HepG2 (cell line): ENCODE data around the gene LAG3. TPM values are rescaled to one million over a fixed set of nuclear protein-coding genes. Genes with fewer than 3 reads are reported as not detected.

Experiments
- ATF1 ChIP-seq: IDR thresholded peaks from 2 replicates; pipeline ENCODE4 v1.6.1; 2016; ENCODE audit warnings: mild to moderate bottlenecking, control low read depth
- GLI4 ChIP-seq: sonication (generic); formaldehyde crosslinking; IDR thresholded peaks from 2 replicates; pipeline ENCODE4 v1.5.1; 2020; ENCODE audit warnings: missing genetic modification reagents, mild to moderate bottlenecking, moderate library complexity, borderline replicate concordance
- MED8 ChIP-seq: sonication (generic); formaldehyde crosslinking; IDR thresholded peaks from 2 replicates; pipeline ENCODE4 v1.8.1; 2023; ENCODE audit warnings: mild to moderate bottlenecking, missing genetic modification reagents; ENCODE audit not compliant: insufficient replicate concordance
- MEIS2 ChIP-seq: sonication (generic); formaldehyde crosslinking; IDR thresholded peaks from 2 replicates; pipeline ENCODE4 v1.9.0; 2021; ENCODE audit warnings: mild to moderate bottlenecking, missing genetic modification reagents
- NFE2L2 ChIP-seq: fragments of 150-350 bp; IDR thresholded peaks from 2 replicates; pipeline ENCODE4 v1.6.1; 2014; ENCODE audit warnings: low read length
- POGZ ChIP-seq: sonication (generic); formaldehyde crosslinking; IDR thresholded peaks from 2 replicates; pipeline ENCODE4 v1.4.0; 2020; ENCODE audit warnings: mild to moderate bottlenecking, missing genetic modification reagents
- RELA ChIP-seq: sonication (generic); formaldehyde crosslinking; IDR thresholded peaks from 2 replicates; pipeline ENCODE4 v1.4.0; 2020; ENCODE audit warnings: missing genetic modification reagents
- TRIM24 ChIP-seq: sonication (generic); formaldehyde crosslinking; IDR thresholded peaks from 2 replicates; pipeline ENCODE4 v1.8.0; 2022; ENCODE audit warnings: mild to moderate bottlenecking, missing genetic modification reagents
- U2AF2 ChIP-seq: fragments of 200-400 bp; formaldehyde crosslinking; IDR thresholded peaks from 2 replicates; pipeline ENCODE4 v1.6.1; 2017; ENCODE audit warnings: low read depth, mild to moderate bottlenecking, low read length
- ZNF121 ChIP-seq: sonication (generic); formaldehyde crosslinking; IDR thresholded peaks from 2 replicates; pipeline ENCODE4 v1.5.0; 2020; ENCODE audit warnings: mild to moderate bottlenecking, missing genetic modification reagents
- ZNF30 ChIP-seq: sonication (generic); formaldehyde crosslinking; IDR thresholded peaks from 2 replicates; pipeline ENCODE4 v1.5.0; 2020; ENCODE audit warnings: mild to moderate bottlenecking, missing genetic modification reagents
- ZNF350 ChIP-seq: sonication (generic); formaldehyde crosslinking; IDR thresholded peaks from 2 replicates; pipeline ENCODE4 v1.4.0; 2020; ENCODE audit warnings: mild to moderate bottlenecking, low read depth, missing genetic modification reagents, borderline replicate concordance
- ZNF589 ChIP-seq: sonication (generic); formaldehyde crosslinking; conservative IDR thresholded peaks from 2 replicates; pipeline ENCODE4 v1.8.0; 2022; ENCODE audit warnings: mild to moderate bottlenecking, moderate library complexity, missing genetic modification reagents
- ZNF644 ChIP-seq: IDR thresholded peaks from 2 replicates; pipeline ENCODE4 v1.6.1; 2016; ENCODE audit warnings: low read depth
- ZNF839 ChIP-seq: sonication (generic); formaldehyde crosslinking; IDR thresholded peaks from 2 replicates; pipeline ENCODE4 v1.4.0; 2020; ENCODE audit warnings: missing genetic modification reagents, mild to moderate bottlenecking, borderline replicate concordance
- polyA plus RNA-seq, 8 experiments: library from polyadenylated mRNA; depleted of rRNA in 3 of 8; stranded (reverse) in 7 of 8; unstranded in 1 of 8; fragments of >200 nt; fragmentation: Illumina TruSeq in 4 of 8; extraction: Trizol in 4 of 8; gene quantifications; 2 replicates each; pipeline versions ENCODE4 v1.2.1 to v1.2.3, GENCODE V29; 2011 to 2016; ENCODE audit warnings: low read depth in 4 of 8, missing spikeins in 1 of 8, mixed read lengths in 1 of 8; ENCODE audit not compliant: insufficient read depth in 1 of 8
- total RNA-seq, 5 experiments: library from RNA; depleted of rRNA; stranded (reverse); fragments of >200 nt; fragmentation: Illumina TruSeq; extraction: Trizol; gene quantifications; 2 replicates each; pipeline ENCODE4 v1.2.3, GENCODE V29; 2016; ENCODE audit warnings: low read depth in 1 of 5
- TF ChIP-seq, protein P1 (sequence below), 2 experiments: sonication (generic) in 1 of 2; formaldehyde crosslinking in 1 of 2; IDR thresholded peaks; 2 replicates each; pipeline versions ENCODE4 v1.4.0 to v1.6.1; 2016 to 2020; ENCODE audit warnings: borderline replicate concordance in 1 of 2, low read depth in 1 of 2, mild to moderate bottlenecking in 1 of 2, missing genetic modification reagents in 1 of 2
- TF ChIP-seq, protein P2 (sequence below): IDR thresholded peaks from 2 replicates; pipeline ENCODE4 v1.6.1; 2012; ENCODE audit warnings: inconsistent platforms
- TF ChIP-seq, protein P3 (sequence below): sonication (generic); formaldehyde crosslinking; IDR thresholded peaks from 2 replicates; pipeline ENCODE4 v1.5.0; 2020; ENCODE audit warnings: mild to moderate bottlenecking, missing genetic modification reagents
- TF ChIP-seq, protein P4 (sequence below): sonication (generic); formaldehyde crosslinking; IDR thresholded peaks from 2 replicates; pipeline ENCODE4 v1.4.0; 2020; ENCODE audit warnings: missing genetic modification reagents
- TF ChIP-seq, protein P5 (sequence below): sonication (generic); formaldehyde crosslinking; IDR thresholded peaks from 2 replicates; pipeline ENCODE4 v1.5.0; 2020; ENCODE audit warnings: missing genetic modification reagents
- TF ChIP-seq, protein P6 (sequence below): sonication (generic); formaldehyde crosslinking; IDR thresholded peaks from 2 replicates; pipeline ENCODE4 v1.4.0; 2020; ENCODE audit warnings: missing genetic modification reagents, borderline replicate concordance

Gene LAG3
- total and polyA plus RNA-seq, 2 of the 13 experiments (the other 11 are each of a cell fraction or from before 2014, with no cell fraction given): 0.11 to 0.26 TPM

DNA sequence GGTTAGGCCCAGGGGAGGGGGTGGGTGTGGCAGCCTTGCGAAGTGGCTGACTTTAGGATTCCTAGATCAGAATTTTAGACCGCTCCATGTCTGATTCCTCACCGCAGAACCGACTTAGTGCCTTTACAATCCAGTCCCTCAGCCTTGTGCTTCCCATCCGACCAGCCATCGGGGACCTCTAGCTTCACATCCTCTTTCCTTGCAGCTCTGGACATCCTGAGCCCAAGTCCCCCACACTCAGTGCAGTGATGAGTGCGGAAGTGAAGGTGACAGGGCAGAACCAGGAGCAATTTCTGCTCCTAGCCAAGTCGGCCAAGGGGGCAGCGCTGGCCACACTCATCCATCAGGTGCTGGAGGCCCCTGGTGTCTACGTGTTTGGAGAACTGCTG lies 47.9 kb upstream of the LAG3 start (continued):
- TF ChIP-seq, protein P1, sequence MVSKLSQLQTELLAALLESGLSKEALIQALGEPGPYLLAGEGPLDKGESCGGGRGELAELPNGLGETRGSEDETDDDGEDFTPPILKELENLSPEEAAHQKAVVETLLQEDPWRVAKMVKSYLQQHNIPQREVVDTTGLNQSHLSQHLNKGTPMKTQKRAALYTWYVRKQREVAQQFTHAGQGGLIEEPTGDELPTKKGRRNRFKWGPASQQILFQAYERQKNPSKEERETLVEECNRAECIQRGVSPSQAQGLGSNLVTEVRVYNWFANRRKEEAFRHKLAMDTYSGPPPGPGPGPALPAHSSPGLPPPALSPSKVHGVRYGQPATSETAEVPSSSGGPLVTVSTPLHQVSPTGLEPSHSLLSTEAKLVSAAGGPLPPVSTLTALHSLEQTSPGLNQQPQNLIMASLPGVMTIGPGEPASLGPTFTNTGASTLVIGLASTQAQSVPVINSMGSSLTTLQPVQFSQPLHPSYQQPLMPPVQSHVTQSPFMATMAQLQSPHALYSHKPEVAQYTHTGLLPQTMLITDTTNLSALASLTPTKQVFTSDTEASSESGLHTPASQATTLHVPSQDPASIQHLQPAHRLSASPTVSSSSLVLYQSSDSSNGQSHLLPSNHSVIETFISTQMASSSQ (IDR thresholded peaks at IDR 0.05; ENCODE audit: low read depth): no peak
- TF ChIP-seq, protein P1 (CRISPR knock-in tag; IDR thresholded peaks at IDR 0.05; ENCODE audit: borderline replicate concordance): no peak
- TF ChIP-seq, protein P2, sequence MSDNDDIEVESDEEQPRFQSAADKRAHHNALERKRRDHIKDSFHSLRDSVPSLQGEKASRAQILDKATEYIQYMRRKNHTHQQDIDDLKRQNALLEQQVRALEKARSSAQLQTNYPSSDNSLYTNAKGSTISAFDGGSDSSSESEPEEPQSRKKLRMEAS: no peak
- TF ChIP-seq MEIS2 (CRISPR knock-in tag) (no peak), GLI4 (CRISPR knock-in tag) (no peak), ATF1 (no peak), NFE2L2 (no peak), ZNF121 (CRISPR knock-in tag) (no peak), ZNF644 (CRISPR knock-in tag) (no peak), RELA (CRISPR knock-in tag) (no peak), ZNF350 (CRISPR knock-in tag) (no peak), ZNF30 (CRISPR knock-in tag) (no peak), TRIM24 (CRISPR knock-in tag) (no peak), U2AF2 (no peak), ZNF839 (CRISPR knock-in tag) (no peak), POGZ (CRISPR knock-in tag) (no peak), ZNF589 (CRISPR knock-in tag) (no peak), MED8 (CRISPR knock-in tag) (no peak)
- TF ChIP-seq, protein P3, sequence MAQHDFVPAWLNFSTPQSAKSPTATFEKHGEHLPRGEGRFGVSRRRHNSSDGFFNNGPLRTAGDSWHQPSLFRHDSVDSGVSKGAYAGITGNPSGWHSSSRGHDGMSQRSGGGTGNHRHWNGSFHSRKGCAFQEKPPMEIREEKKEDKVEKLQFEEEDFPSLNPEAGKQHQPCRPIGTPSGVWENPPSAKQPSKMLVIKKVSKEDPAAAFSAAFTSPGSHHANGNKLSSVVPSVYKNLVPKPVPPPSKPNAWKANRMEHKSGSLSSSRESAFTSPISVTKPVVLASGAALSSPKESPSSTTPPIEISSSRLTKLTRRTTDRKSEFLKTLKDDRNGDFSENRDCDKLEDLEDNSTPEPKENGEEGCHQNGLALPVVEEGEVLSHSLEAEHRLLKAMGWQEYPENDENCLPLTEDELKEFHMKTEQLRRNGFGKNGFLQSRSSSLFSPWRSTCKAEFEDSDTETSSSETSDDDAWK (CRISPR knock-in tag): no peak
- TF ChIP-seq, protein P4, sequence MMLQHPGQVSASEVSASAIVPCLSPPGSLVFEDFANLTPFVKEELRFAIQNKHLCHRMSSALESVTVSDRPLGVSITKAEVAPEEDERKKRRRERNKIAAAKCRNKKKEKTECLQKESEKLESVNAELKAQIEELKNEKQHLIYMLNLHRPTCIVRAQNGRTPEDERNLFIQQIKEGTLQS: no peak
- TF ChIP-seq, protein P5, sequence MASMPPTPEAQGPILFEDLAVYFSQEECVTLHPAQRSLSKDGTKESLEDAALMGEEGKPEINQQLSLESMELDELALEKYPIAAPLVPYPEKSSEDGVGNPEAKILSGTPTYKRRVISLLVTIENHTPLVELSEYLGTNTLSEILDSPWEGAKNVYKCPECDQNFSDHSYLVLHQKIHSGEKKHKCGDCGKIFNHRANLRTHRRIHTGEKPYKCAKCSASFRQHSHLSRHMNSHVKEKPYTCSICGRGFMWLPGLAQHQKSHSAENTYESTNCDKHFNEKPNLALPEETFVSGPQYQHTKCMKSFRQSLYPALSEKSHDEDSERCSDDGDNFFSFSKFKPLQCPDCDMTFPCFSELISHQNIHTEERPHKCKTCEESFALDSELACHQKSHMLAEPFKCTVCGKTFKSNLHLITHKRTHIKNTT: no peak
- TF ChIP-seq, protein P6, sequence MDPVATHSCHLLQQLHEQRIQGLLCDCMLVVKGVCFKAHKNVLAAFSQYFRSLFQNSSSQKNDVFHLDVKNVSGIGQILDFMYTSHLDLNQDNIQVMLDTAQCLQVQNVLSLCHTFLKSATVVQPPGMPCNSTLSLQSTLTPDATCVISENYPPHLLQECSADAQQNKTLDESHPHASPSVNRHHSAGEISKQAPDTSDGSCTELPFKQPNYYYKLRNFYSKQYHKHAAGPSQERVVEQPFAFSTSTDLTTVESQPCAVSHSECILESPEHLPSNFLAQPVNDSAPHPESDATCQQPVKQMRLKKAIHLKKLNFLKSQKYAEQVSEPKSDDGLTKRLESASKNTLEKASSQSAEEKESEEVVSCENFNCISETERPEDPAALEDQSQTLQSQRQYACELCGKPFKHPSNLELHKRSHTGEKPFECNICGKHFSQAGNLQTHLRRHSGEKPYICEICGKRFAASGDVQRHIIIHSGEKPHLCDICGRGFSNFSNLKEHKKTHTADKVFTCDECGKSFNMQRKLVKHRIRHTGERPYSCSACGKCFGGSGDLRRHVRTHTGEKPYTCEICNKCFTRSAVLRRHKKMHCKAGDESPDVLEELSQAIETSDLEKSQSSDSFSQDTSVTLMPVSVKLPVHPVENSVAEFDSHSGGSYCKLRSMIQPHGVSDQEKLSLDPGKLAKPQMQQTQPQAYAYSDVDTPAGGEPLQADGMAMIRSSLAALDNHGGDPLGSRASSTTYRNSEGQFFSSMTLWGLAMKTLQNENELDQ: no peak
